ENCODE measurements around the gene FES. TPM values are rescaled to one million over a fixed set of nuclear protein-coding genes. Genes with fewer than 3 reads are reported as not detected.

Gene FES
- total and polyA plus RNA-seq, 9 donors = 2.2 to 37.2 (median 24.8) TPM

DNA sequence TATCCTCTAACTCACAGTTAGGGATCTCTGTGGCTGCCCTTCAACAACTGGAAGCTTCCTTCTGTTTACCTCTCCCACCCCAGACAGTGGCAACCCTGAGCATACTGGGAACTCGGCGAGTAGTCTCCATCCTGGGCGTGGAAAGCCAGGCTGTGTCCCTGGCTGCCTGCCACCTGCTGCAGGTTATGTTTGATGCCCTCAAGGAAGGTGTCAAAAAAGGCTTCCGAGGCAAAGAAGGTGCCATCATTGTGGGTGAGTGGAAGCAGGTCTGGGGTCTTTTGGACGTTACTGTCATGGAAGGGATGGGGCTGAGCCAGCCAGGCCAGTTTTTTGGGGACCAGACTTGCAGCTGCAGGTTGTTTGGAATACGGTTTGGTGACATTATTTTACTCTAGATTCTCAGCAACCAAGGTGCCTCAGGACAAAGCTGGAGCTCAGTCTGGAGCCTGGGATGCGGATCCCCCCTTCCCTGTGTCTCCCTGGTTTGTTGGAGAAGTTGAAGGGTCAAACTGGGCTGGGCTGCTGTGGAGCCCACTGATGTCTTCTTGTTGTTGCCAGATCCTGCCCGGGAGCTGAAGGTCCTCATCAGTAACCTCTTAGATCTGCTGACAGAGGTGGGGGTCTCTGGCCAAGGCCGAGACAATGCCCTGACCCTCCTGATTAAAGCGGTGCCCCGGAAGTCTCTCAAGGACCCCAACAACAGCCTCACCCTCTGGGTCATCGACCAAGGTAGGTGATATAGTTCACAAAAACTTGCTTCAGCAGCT is 58.2 kb downstream of the FES start:
- Histone ChIP-seq H3K36me3 (peaks cover 2% of the 10 kb centered on the region), H3K9me3 (no peaks in the 10 kb centered on the region), H3K27ac (no peak overlapping the region), H3K27me3 (no peaks in the 10 kb centered on the region), H3K4me1 (ENCODE audit: insufficient read depth) (no peaks in the 10 kb centered on the region), H3K4me3 (no peak overlapping the region)
- WGBS, 3 donors = 83 to 94% (median 87%) methylated on average over 12 of the region's 12 CpGs
- TF ChIP-seq, protein P1, sequence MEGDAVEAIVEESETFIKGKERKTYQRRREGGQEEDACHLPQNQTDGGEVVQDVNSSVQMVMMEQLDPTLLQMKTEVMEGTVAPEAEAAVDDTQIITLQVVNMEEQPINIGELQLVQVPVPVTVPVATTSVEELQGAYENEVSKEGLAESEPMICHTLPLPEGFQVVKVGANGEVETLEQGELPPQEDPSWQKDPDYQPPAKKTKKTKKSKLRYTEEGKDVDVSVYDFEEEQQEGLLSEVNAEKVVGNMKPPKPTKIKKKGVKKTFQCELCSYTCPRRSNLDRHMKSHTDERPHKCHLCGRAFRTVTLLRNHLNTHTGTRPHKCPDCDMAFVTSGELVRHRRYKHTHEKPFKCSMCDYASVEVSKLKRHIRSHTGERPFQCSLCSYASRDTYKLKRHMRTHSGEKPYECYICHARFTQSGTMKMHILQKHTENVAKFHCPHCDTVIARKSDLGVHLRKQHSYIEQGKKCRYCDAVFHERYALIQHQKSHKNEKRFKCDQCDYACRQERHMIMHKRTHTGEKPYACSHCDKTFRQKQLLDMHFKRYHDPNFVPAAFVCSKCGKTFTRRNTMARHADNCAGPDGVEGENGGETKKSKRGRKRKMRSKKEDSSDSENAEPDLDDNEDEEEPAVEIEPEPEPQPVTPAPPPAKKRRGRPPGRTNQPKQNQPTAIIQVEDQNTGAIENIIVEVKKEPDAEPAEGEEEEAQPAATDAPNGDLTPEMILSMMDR (IDR thresholded peaks at IDR 0.05) = no peak
- TF ChIP-seq POLR2A (IDR thresholded peaks at IDR 0.05) (no peak), EP300 (IDR thresholded peaks at IDR 0.05) (no peak)
- no peak for DNase-seq
- intact Hi-C loops (cut with DNase I) = no loop called here

DNA sequence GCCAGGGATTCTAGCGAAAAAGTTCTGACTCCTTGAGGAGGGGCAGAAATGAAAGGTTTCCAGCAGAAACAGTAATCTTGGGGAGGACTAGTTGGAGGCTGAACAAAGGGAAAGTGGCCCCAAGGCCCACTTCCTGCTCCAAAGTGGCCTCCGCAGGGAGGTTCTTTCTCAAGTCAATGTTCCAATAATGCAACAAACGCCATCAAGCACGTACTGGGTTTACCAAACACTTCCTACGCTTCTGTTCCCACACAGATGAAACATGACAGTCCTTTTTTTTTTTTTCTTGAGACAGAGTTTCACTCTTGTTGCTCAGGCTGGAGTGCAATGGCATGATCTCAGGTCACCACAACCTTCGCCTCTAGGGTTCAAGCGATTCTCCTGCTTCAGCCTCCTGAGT is 60.8 kb downstream of the FES start:
- TF ChIP-seq, protein P1 (IDR thresholded peaks at IDR 0.05) = no peak
- no peak for TF ChIP-seq POLR2A (IDR thresholded peaks at IDR 0.05)
- no peak for TF ChIP-seq EP300 (IDR thresholded peaks at IDR 0.05)
- H3K36me3 ChIP-seq = peaks cover 2% of the 10 kb centered on the region
- no peak overlapping the region for H3K4me3 ChIP-seq
- no peak for DNase-seq
- H3K4me1 ChIP-seq (ENCODE audit: insufficient read depth) = no peaks in the 10 kb centered on the region
- intact Hi-C loops (cut with DNase I) = no loop called here
- no peak overlapping the region for H3K27ac ChIP-seq
- no peaks in the 10 kb centered on the region for H3K9me3 ChIP-seq
- 92 to 94% (median 93%) methylated on average over 7 of the region's 7 CpGs for WGBS, 3 donors
- H3K27me3 ChIP-seq = no peaks in the 10 kb centered on the region

Small RNA genes lying within 50 kb of the gene (small RNA-seq; reads per million reads assigned to genes)
- not detected for gene RN7SL363P

Other genes with a start within 250 kb of the FES start
- gene BLM, start 167.2 kb upstream of the FES start, total RNA-seq = 1 to 10 TPM in 1 of 7 donors, under 1 TPM in 5, not detected in 1; 0.15 to 1.9 (median 0.78) TPM
- 1 to 10 TPM in 1 of 2 donors, under 1 TPM in 1; 0.40 to 1.3 TPM for gene BLM, start 167.2 kb upstream of the FES start, polyA plus RNA-seq
- gene FURIN, start 15.9 kb upstream of the FES start, total RNA-seq = 10 to 100 TPM; 17.9 to 38.6 (median 35.1) TPM
- gene FURIN, start 15.9 kb upstream of the FES start, polyA plus RNA-seq = 10 to 100 TPM in 1 of 2 donors, 1 to 10 TPM in 1; 6.2 to 33.7 TPM
- 10 to 100 TPM; 25.3 to 66.5 (median 39.5) TPM for gene MAN2A2, start 18.8 kb downstream of the FES start, total RNA-seq
- 10 to 100 TPM; 25.8 to 29.1 TPM for gene MAN2A2, start 18.8 kb downstream of the FES start, polyA plus RNA-seq
- gene HDDC3, start 48.0 kb downstream of the FES start, total RNA-seq = 10 to 100 TPM; 11.7 to 17.2 (median 13.5) TPM
- 10 to 100 TPM; 13.0 to 13.1 TPM for gene HDDC3, start 48.0 kb downstream of the FES start, polyA plus RNA-seq
- 10 to 100 TPM; 26.2 to 75.6 (median 56.1) TPM for gene UNC45A, start 50.8 kb downstream of the FES start, total RNA-seq
- gene UNC45A, start 50.8 kb downstream of the FES start, polyA plus RNA-seq = 10 to 100 TPM; 30.5 to 50.8 TPM
- 10 to 100 TPM in 6 of 7 donors, 1 to 10 TPM in 1; 8.8 to 15.6 (median 13.5) TPM for gene RCCD1, start 70.4 kb downstream of the FES start, total RNA-seq
- 10 to 100 TPM in 1 of 2 donors, 1 to 10 TPM in 1; 8.7 to 13.0 TPM for gene RCCD1, start 70.4 kb downstream of the FES start, polyA plus RNA-seq
- 1 to 10 TPM; 5.7 to 9.2 (median 6.8) TPM for gene PRC1, start 110.0 kb downstream of the FES start, total RNA-seq
- 10 to 100 TPM in 1 of 2 donors, 1 to 10 TPM in 1; 6.5 to 13.2 TPM for gene PRC1, start 110.0 kb downstream of the FES start, polyA plus RNA-seq
- 10 to 100 TPM in 6 of 7 donors, 1 to 10 TPM in 1; 8.5 to 17.4 (median 13.2) TPM for gene VPS33B, start 138.1 kb downstream of the FES start, total RNA-seq
- 10 to 100 TPM in 1 of 2 donors, 1 to 10 TPM in 1; 9.2 to 14.0 TPM for gene VPS33B, start 138.1 kb downstream of the FES start, polyA plus RNA-seq
- 1 to 10 TPM in 1 of 7 donors, under 1 TPM in 5, not detected in 1; 0.11 to 1.3 (median 0.22) TPM for gene SV2B, start 215.8 kb downstream of the FES start, total RNA-seq
- under 1 TPM; 0.10 to 0.93 TPM for gene SV2B, start 215.8 kb downstream of the FES start, polyA plus RNA-seq